HG02610 (cell line): ENCODE results near the gene ANTXR2.
A peak's percentile ranks its signal among the peaks of the same experiment; 100 is the strongest.
"Not testable (repeated sequence)": the region's sequence is repeated elsewhere in the genome, so short reads cannot be mapped to it uniquely, and the experiment has no call there.

Experiments
- ATAC-seq: cut with Tn5 transposase; IDR thresholded peaks from one replicate; pipeline ENCODE4 v1.9.1; 2021; ENCODE audit warnings: mild to moderate bottlenecking, moderate library complexity; ENCODE audit not compliant: unreplicated experiment

The ANTXR2 gene

GRCh38 chr4:79923281-79923680 is 149.7 kb downstream of the ANTXR2 start:
- no peak for ATAC-seq

DNA sequence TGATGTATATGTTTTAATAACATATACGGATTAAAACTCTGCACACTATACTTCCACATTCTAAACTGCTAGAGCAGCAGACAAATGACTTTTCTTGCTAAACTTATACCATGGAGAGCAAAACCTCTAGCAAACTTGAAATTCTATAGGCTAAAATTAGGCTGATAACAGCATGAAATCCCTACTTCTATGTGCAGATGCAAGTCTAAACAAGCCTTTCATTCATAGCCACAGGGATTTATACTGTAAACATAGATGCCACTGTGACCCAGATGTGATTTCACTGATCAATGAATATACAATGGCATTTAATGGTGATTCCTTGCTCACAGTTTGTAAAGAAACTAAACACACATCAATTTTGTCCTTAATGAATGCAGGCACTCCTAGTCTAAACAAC is 151.0 kb downstream of the ANTXR2 start:
- ATAC-seq: no peak

DNA sequence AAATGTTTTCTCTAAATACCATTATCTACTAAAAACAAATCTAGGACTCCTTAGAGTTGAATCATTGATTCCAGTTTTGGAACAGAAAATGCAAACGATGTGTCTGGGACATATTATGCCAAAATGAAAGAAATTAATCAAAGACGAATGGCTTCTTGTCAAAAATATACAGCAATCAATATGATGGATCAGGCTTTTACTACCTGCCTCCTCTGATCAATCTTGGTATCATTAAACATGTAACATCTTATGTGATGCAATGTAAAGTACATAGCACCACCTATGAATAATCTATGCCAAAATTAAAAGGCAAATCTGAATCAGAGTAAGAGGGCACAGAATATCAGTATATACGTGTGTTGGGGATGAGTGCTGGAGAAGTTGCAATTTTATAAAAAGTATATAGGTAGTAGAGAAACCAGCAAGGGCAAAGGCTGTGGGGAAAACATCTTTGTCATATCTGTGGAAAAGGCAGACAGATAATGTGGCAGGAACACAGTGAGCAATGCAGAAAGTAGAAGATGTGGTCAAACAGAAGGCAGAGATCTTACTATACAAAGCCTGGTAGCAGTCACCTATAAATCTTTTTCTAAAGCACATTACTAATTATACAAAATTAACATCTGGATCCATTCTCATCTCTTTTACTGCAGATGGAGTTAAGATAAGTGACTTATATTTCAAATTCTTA is 152.7 kb downstream of the ANTXR2 start:
- no peak for ATAC-seq

- ATAC-seq: no peak
Measured at GRCh38 chr4:79918292-79918691, 154.7 kb downstream of the ANTXR2 start.

GRCh38 chr4:79917246-79917645 is 155.8 kb downstream of the ANTXR2 start:
- ATAC-seq: peak; percentile 75

- no peak for ATAC-seq
Measured at GRCh38 chr4:79915246-79915645, 157.8 kb downstream of the ANTXR2 start.

- ATAC-seq: no peak
Measured at GRCh38 chr4:79913581-79913980, 159.4 kb downstream of the ANTXR2 start.

DNA sequence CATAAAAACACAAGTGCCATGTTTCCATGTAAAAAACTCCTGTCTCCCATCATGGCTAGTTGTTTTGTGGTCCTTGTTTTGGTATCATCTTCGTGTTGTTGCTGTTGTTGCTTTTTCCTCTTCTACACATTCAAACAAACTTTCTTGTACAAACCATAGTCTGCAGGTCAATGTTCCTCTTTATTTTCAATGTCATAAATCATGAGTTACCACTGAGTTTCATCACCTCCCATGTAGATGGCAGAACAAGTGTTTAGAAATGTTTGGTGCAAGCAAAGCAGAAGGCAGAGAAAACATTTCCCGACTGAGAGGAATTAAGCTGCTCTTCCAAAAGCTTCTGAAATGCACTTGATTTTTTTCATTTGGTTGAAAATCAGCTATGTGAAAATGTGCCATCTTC is 166.0 kb downstream of the ANTXR2 start:
- no peak for ATAC-seq

DNA sequence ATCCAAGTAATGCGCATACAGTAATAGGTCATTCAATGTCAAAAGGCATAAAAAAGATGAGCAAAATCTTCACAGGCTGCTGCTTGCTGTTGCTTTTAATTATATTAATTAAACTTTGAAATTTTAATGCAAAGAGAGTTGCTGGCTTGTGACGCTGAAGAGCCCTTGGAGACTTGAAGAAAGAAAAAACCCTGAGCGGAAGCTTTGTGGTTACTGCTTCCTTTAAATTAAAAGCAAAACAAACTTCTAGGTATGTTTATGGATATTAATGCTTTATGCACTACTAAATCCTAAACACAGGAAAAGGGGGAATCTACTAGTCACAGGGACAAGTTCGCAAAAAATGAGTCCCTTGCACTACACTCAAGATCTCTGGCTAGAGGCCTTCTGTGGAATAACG is 166.7 kb downstream of the ANTXR2 start:
- no peak for ATAC-seq

DNA sequence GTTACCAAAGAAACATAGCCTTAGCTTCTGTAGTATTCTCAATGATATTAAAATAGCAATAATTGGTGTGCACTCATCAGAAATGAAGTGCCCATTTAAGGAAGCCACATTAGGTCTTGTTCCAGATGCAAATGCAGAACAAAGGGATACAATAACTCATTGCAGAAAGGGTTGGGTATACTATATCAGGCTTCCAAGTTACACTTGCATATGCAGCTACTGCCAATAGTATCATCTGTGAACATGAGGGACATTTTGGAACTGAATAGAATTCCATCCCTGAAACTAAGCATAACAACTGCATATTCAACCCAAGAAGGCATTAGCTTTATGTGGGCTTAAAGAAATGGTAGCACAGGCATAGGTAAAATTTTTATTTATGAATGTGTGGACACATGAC is 167.8 kb downstream of the ANTXR2 start:
- no peak for ATAC-seq

GRCh38 chr4:79904331-79904730 is 168.7 kb downstream of the ANTXR2 start:
- ATAC-seq: no peak

DNA sequence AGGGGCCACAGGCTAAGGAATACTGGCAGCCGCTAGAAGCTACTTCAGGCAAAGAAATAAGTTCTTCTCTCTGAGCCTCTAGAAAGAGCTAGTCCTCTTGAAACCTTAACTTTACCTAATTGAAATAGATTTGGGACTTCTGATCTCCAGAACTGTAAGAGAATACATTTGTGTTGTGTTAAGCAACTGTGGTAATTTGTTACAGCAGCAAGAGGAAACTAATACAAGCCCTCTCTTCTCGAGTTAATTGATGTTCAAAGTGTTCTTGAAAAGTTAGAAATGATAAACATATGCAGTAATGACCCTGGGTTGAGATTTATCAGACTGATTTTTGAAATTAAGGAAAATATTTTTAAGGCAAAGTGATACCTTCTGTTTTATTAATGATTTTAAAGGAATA is 172.8 kb downstream of the ANTXR2 start:
- no peak for ATAC-seq

DNA sequence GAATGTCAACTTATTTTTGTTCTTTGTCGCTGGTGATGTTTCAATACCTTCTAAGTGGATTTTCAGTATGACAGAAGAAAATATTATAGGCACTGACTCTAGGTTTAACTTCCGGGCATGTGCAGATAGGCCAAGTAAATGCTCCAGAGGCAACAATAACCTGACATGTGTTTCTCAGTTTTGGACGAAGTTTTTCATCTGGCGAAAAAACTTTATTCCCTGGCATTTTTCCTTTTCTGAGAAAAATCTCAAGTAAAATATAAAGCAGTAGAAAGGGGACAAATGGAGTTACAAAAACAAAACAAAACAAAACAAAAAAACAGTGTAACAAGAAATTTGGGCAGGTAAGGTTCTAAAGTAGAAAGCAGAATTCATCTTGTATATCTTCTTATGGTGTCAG is 173.5 kb downstream of the ANTXR2 start:
- no peak for ATAC-seq

DNA sequence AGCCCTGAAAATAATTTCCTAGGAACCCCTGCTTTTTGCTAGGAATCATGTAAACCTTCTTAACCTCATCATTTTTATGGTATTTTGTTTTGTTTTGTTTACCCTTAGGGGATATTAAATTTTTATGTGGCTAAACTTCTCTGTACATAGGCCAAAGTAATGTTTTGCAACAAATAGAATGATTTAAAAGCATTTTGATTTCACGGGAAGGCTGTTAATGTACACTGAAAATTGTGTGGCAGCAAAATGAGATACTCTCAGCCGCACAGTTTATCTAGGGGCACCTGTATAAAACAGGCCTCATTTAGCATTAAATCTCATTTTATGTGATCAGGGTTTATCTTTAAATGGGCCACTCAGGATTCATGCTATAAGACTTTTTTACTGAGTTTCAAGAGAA is 175.0 kb downstream of the ANTXR2 start:
- ATAC-seq: no peak

- ATAC-seq: no peak
Measured at GRCh38 chr4:79897174-79897573, 175.9 kb downstream of the ANTXR2 start.

- no peak for ATAC-seq
Measured at GRCh38 chr4:79893456-79893855, 179.6 kb downstream of the ANTXR2 start.

DNA sequence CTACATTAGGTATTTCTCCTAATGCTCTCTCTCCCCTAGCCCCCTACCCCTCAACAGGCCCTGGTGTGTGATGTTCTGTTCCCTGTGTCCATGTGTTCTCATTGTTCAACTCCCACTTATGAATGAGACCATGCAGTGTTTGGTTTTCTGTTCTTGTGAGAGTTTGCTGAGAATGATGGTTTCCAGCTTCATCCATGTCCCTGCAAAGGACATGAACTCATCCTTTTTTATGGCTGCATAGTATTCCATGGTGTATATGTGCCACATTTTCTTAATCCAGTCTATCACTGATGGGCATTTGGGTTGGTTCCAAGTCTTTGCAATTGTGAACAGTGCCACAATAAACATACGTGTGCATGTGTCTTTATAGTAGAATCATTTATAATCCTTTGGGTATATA is 184.0 kb downstream of the ANTXR2 start:
- not testable (repeated sequence) for ATAC-seq

GRCh38 chr4:79886557-79886956 is 186.5 kb downstream of the ANTXR2 start:
- no peak for ATAC-seq

DNA sequence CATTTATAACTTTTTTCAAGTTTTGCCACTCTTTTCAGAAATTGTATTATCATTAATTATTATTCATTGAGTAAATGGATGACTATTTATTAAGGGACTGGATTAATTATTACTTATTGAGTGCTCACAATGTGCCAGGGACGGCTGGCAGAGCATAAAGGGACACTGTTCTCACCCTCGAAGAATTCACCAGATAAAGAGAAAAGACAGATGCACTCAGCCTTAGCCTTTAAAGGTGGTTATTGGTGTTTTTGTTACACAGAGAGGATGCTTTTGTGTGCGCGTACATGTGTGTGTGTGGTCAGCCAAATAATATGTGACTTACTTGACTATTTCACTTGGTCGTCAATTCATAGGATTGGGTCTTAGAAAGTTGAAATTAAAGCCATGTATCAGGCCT is 187.0 kb downstream of the ANTXR2 start:
- no peak for ATAC-seq

DNA sequence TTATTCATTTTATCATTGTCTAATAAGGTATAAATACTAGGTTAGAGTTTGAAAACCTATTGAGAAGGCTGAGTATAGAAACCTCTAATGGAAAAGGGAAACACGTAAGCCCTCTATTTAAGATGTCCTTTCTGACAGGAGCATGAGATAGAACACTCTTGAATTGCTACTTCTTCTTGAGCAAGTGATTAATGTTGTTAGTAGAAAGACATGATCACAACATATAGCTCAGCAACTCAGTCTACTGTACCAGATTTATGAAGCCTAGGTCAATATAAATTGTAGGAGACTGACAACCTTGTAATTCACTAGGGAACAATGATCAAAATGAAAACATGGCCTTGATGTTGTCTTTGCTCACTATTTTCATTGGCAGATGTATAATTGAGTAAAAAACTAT is 189.7 kb downstream of the ANTXR2 start:
- no peak for ATAC-seq

DNA sequence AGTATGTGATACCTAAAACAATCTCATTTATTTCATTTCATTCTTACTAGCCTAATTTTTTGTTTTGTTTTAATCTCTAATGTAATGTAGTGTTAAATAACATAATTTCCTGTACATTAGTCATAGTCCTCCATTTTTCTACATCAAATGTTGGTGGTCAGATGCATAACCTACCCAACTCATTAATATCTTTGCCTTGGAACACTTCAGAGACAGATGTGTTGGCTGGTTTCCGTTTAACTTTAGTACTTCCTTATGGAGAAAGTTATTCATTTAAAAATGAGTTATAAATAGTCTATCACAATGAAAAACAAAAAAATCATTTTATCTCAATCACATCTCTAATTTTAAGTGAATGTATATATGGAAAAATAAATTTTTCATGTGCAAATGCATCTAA is 190.2 kb downstream of the ANTXR2 start:
- no peak for ATAC-seq

GRCh38 chr4:79881407-79881806 is 191.6 kb downstream of the ANTXR2 start:
- no peak for ATAC-seq

DNA sequence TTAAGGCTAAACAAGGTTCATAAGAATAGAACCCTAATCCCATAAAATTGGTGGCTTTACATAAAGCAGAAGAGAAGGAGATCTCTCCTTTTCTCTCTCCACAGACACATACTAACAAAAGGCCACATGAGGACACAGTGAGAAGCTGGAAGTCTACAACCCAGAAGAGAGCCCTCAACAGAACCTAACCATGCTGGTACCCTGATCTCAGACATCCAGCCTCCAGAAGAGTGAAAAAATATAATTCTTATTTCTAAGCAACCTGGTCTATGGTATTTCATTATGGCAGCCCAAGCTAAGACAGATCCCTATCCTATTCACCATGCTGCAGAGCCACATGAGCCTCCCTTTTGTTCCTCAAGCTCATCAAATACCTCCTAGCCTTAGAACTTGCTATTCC is 195.5 kb downstream of the ANTXR2 start:
- no peak for ATAC-seq
